ENCODE data around the gene HYDIN. TPM values are rescaled to one million over a fixed set of nuclear protein-coding genes. Genes with fewer than 3 reads are reported as not detected.

HYDIN gene
- total and polyA plus RNA-seq, 9 of the 15 experiments (the other 6 are each of a cell fraction or from before 2014, with no cell fraction given): 0.08 to 0.43 (median 0.14) TPM; not detected in 1

- TF ChIP-seq XRCC3 (IDR thresholded peaks at IDR 0.05) (no peak), ZNF224 (CRISPR knock-in tag; IDR thresholded peaks at IDR 0.05) (peak; percentile 94)
- intact Hi-C loops (cut with micrococcal nuclease) (no loop called here), in situ Hi-C loops (cut with MboI) (no loop called here)
- H3K9me1 ChIP-seq (ENCODE audit: control insufficient read depth, insufficient read depth, low read length): no peaks in the 10 kb centered on the region
- FAIRE-seq (no peak), DNase-seq (ENCODE audit: extremely low read depth in 1 of 4, low spot score in 3 of 4) (no peak), ATAC-seq (no peak)
- H3K79me2 ChIP-seq (ENCODE audit: control insufficient read depth, insufficient read depth, low read length): no peaks in the 10 kb centered on the region
- no peak overlapping the region for H3K27ac ChIP-seq (ENCODE audit: extremely low read depth, low read depth, low read length)
- H3K4me2 ChIP-seq (ENCODE audit: insufficient read depth, low read length): no peak overlapping the region
- CTCF ChIA-PET (ENCODE audit: low intra/inter-chr PET ratio): no interaction called here
- no peak overlapping the region for H2AFZ ChIP-seq (ENCODE audit: low read depth, low read length)
- no TSS peak for BruUV-seq (replicated peaks)
- H3K4me3 ChIP-seq: no peak overlapping the region
- H4K20me1 ChIP-seq (replicated peaks; ENCODE audit: control insufficient read depth, insufficient read depth, low read length): no peaks in the 10 kb centered on the region
- H3K36me3 ChIP-seq (ENCODE audit: control insufficient read depth, insufficient read depth, low read length): no peaks in the 10 kb centered on the region
- WGBS (ENCODE audit: insufficient coverage, low coverage, missing lambda C conversion rate): 0% methylated on average over 1 of the region's 1 CpG
- no peaks in the 10 kb centered on the region for H3K27me3 ChIP-seq (ENCODE audit: control insufficient read depth in 2 of 2, insufficient read depth in 2 of 2, low read length in 2 of 2)
- POLR2A ChIA-PET: no interaction called here
- H3K4me1 ChIP-seq (replicated peaks in 1 of 2; ENCODE audit: control insufficient read depth in 2 of 2, insufficient read depth in 2 of 2, low read length in 2 of 2): no peaks in the 10 kb centered on the region
- no peaks in the 10 kb centered on the region for H3K9me3 ChIP-seq (replicated peaks; ENCODE audit: control insufficient read depth, insufficient read depth, low read depth, low read length)
- no peak overlapping the region for H3K9ac ChIP-seq (ENCODE audit: insufficient read depth in 1 of 2, low read depth in 2 of 2, low read length in 2 of 2)
Measured at GRCh38 chr16:71198408-71198807, 32.1 kb downstream of the HYDIN start.

- BruUV-seq (replicated peaks): no TSS peak
- H3K27me3 ChIP-seq (ENCODE audit: control insufficient read depth in 2 of 2, insufficient read depth in 2 of 2, low read length in 2 of 2): no peaks in the 10 kb centered on the region
- H3K27ac ChIP-seq (ENCODE audit: extremely low read depth, low read depth, low read length): no peak overlapping the region
- in situ Hi-C loops (cut with MboI): no loop called here
- H3K4me1 ChIP-seq (replicated peaks in 1 of 2; ENCODE audit: control insufficient read depth in 2 of 2, insufficient read depth in 2 of 2, low read length in 2 of 2): no peaks in the 10 kb centered on the region
- no peak overlapping the region for H3K9ac ChIP-seq (ENCODE audit: insufficient read depth in 1 of 2, low read depth in 2 of 2, low read length in 2 of 2)
- H3K9me3 ChIP-seq (replicated peaks; ENCODE audit: control insufficient read depth, insufficient read depth, low read depth, low read length): no peaks in the 10 kb centered on the region
- CTCF ChIA-PET (ENCODE audit: low intra/inter-chr PET ratio): interaction anchor here (0.7 kb wide), 1 partner anchor 900 kb away, joined by 3 read pairs; no protein-coding TSS in a partner anchor
- DNase-seq (ENCODE audit: extremely low read depth in 1 of 4, low spot score in 3 of 4) (no peak), ATAC-seq (no peak), FAIRE-seq (no peak)
- H3K4me2 ChIP-seq (ENCODE audit: insufficient read depth, low read length): no peak overlapping the region
- POLR2A ChIA-PET: interaction anchor here (1.0 kb wide), 1 partner anchor 8 kb away, joined by 3 read pairs; no protein-coding TSS in a partner anchor
- intact Hi-C loops (cut with micrococcal nuclease): no loop called here
- no peaks in the 10 kb centered on the region for H3K9me1 ChIP-seq (ENCODE audit: control insufficient read depth, insufficient read depth, low read length)
- no peaks in the 10 kb centered on the region for H4K20me1 ChIP-seq (replicated peaks; ENCODE audit: control insufficient read depth, insufficient read depth, low read length)
- no peak overlapping the region for H3K4me3 ChIP-seq
- H2AFZ ChIP-seq (ENCODE audit: low read depth, low read length): no peak overlapping the region
- no peak for TF ChIP-seq CREB1 (IDR thresholded peaks at IDR 0.05)
- no peak for TF ChIP-seq CREB1 (CRISPR knock-in tag; IDR thresholded peaks at IDR 0.05)
- H3K79me2 ChIP-seq (ENCODE audit: control insufficient read depth, insufficient read depth, low read length): no peaks in the 10 kb centered on the region
- H3K36me3 ChIP-seq (ENCODE audit: control insufficient read depth, insufficient read depth, low read length): no peaks in the 10 kb centered on the region
- 2% methylated on average over 5 of the region's 5 CpGs for WGBS (ENCODE audit: insufficient coverage, low coverage, missing lambda C conversion rate)
Measured at GRCh38 chr16:71192387-71192786, 38.1 kb downstream of the HYDIN start.
